Neural progenitor cell (in vitro differentiated cells): Measurements from ENCODE around the gene PBX1. TPM values are rescaled to one million over a fixed set of nuclear protein-coding genes. Genes with fewer than 3 reads are reported as not detected.

Experiments used
- DNase-seq: peaks from one replicate; pipeline ENCODE4 v3.0.0-alpha.2; 2016; ENCODE audit warnings: low spot score
- H2AFZ ChIP-seq: fragments of 200-600 bp; sonication (generic); replicated peaks from 2 replicates; pipeline ENCODE4 v1.6.1; 2016; ENCODE audit warnings: antibody characterized with exemption
- H3F3A ChIP-seq: fragments of 200-600 bp; sonication (generic); 2 replicates; pipeline ENCODE4 v1.6.1; 2016; ENCODE audit warnings: antibody characterized with exemption, low read depth
- H3K27ac ChIP-seq: fragments of 200-600 bp; sonication (generic); 2 replicates; pipeline ENCODE4 v1.5.1; 2016; ENCODE audit warnings: mild to moderate bottlenecking
- H3K27me3 ChIP-seq: fragments of 200-600 bp; sonication (generic); 2 replicates; pipeline ENCODE4 v1.6.1; 2016; ENCODE audit warnings: mild to moderate bottlenecking, moderate library complexity
- H3K36me3 ChIP-seq: fragments of 200-600 bp; sonication (generic); 2 replicates; pipeline ENCODE4 v1.5.1; 2016
- H3K4me1 ChIP-seq: fragments of 200-600 bp; sonication (generic); 2 replicates; pipeline ENCODE4 v1.6.1; 2016; ENCODE audit warnings: mixed run types
- H3K4me2 ChIP-seq: fragments of 200-600 bp; sonication (generic); 2 replicates; pipeline ENCODE4 v1.6.1; 2016
- H3K4me3 ChIP-seq: fragments of 200-600 bp; sonication (generic); 2 replicates; pipeline ENCODE4 v1.5.1; 2016
- H3K79me2 ChIP-seq: fragments of 200-600 bp; sonication (generic); 2 replicates; pipeline ENCODE4 v1.6.1; 2016; ENCODE audit warnings: low read depth
- H3K9ac ChIP-seq: fragments of 200-600 bp; sonication (generic); 2 replicates; pipeline ENCODE4 v1.6.1; 2016
- H3K9me3 ChIP-seq: fragments of 200-600 bp; sonication (generic); 2 replicates; pipeline ENCODE4 v1.5.1; 2016; ENCODE audit warnings: low read depth
- H4K20me1 ChIP-seq: fragments of 200-600 bp; sonication (generic); 2 replicates; pipeline ENCODE4 v1.6.1; 2016; ENCODE audit warnings: low read depth
- H3K27ac Mint-ChIP-seq: 3 replicates; pipeline ENCODE4 v1.8.0; 2021; ENCODE audit warnings: mixed read lengths
- H3K27me3 Mint-ChIP-seq: 2 replicates; pipeline ENCODE4 v1.8.0; 2022; ENCODE audit warnings: low read depth, mild to moderate bottlenecking, inconsistent platforms, moderate library complexity, mixed read lengths; ENCODE audit not compliant: insufficient read depth
- H3K36me3 Mint-ChIP-seq: 3 replicates; pipeline ENCODE4 v1.8.0; 2021; ENCODE audit warnings: mixed read lengths
- H3K4me1 Mint-ChIP-seq: 3 replicates; pipeline ENCODE4 v1.8.0; 2021; ENCODE audit warnings: mixed read lengths
- H3K4me3 Mint-ChIP-seq: 3 replicates; pipeline ENCODE4 v1.8.0; 2021; ENCODE audit warnings: mild to moderate bottlenecking, moderate library complexity, mixed read lengths
- H3K9me3 Mint-ChIP-seq: 3 replicates; pipeline ENCODE4 v1.8.0; 2020; ENCODE audit warnings: mixed read lengths
- CTCF ChIP-seq: fragments of 200-600 bp; sonication (generic); IDR thresholded peaks from 2 replicates; pipeline ENCODE4 v1.5.1; 2017; ENCODE audit warnings: antibody characterized with exemption, mild to moderate bottlenecking
- EZH2 ChIP-seq: fragments of 200-600 bp; sonication (generic); IDR thresholded peaks from 2 replicates; pipeline ENCODE4 v1.6.1; 2017; ENCODE audit warnings: antibody characterized with exemption, mild to moderate bottlenecking, moderate library complexity
- EZH2phosphoT487 ChIP-seq: fragments of 200-600 bp; sonication (generic); IDR thresholded peaks from 2 replicates; pipeline ENCODE4 v1.6.1; 2017; ENCODE audit warnings: antibody characterized with exemption
- total RNA-seq: library from RNA; depleted of rRNA; stranded (reverse); fragments of >200 nt; gene quantifications from 2 replicates; pipeline ENCODE4 v1.2.3, GENCODE V29; 2015; ENCODE audit warnings: low replicate concordance

PBX1 gene
- total RNA-seq, 1 donor from 2014 or later: 91.1 TPM

DNA sequence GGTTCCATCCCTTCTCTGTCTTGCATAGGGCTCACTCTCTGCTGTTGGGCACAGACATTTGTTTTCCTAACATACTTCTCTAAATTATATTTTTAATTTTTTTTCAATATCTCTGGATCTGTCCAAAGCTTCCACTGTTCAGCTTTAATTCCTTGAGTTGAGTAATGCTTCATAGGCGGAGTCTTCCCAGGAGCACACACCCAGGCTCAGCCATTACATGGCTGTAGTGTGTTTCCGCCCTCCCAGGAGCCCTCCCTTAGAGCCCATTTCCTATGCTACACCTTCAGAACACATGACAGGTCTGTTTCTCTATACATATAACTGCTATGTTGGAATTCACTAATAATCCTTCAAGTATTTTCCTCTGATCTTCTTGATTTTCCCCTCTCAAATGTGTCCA, 297.4 kb downstream of the PBX1 start:
- H3K4me2 ChIP-seq: no peak overlapping the region
- no peaks in the 10 kb centered on the region for H3K36me3 ChIP-seq
- Mint-ChIP-seq H3K27ac (no peak overlapping the region), H3K27me3 (no peaks in the 10 kb centered on the region), H3K9me3 (no peaks in the 10 kb centered on the region), H3K36me3 (peaks cover 2% of the 10 kb centered on the region), H3K4me3 (no peak overlapping the region), H3K4me1 (peaks cover 14% of the 10 kb centered on the region)
- H2AFZ ChIP-seq: no peak overlapping the region
- H3K4me1 ChIP-seq: peaks cover 18% of the 10 kb centered on the region
- no peak overlapping the region for H3K27ac ChIP-seq
- no peak overlapping the region for H3K4me3 ChIP-seq
- H3K9ac ChIP-seq: no peak overlapping the region
- no peaks in the 10 kb centered on the region for H4K20me1 ChIP-seq
- DNase-seq: no peak
- no peaks in the 10 kb centered on the region for H3K79me2 ChIP-seq
- H3K9me3 ChIP-seq: no peaks in the 10 kb centered on the region
- no peaks in the 10 kb centered on the region for H3F3A ChIP-seq
- H3K27me3 ChIP-seq: no peaks in the 10 kb centered on the region
- TF ChIP-seq CTCF (no peak), EZH2 (no peak), EZH2phosphoT487 (no peak)

- no peak for TF ChIP-seq EZH2
- no peak for TF ChIP-seq EZH2phosphoT487
- no peak for TF ChIP-seq CTCF
- Histone ChIP-seq H4K20me1 (no peaks in the 10 kb centered on the region), H3K27ac (no peak overlapping the region), H3K36me3 (no peaks in the 10 kb centered on the region), H3K27me3 (no peaks in the 10 kb centered on the region), H3F3A (no peaks in the 10 kb centered on the region), H3K4me1 (peaks cover 18% of the 10 kb centered on the region), H3K4me3 (no peak overlapping the region), H3K9me3 (no peaks in the 10 kb centered on the region), H3K79me2 (no peaks in the 10 kb centered on the region), H3K4me2 (no peak overlapping the region), H3K9ac (no peak overlapping the region), H2AFZ (no peak overlapping the region)
- H3K27ac Mint-ChIP-seq: no peak overlapping the region
- H3K9me3 Mint-ChIP-seq: no peaks in the 10 kb centered on the region
- DNase-seq: no peak
- no peak overlapping the region for H3K4me3 Mint-ChIP-seq
- H3K36me3 Mint-ChIP-seq: peaks cover 2% of the 10 kb centered on the region
- no peaks in the 10 kb centered on the region for H3K27me3 Mint-ChIP-seq
- peaks cover 14% of the 10 kb centered on the region for H3K4me1 Mint-ChIP-seq
Observed at GRCh38 chr1:164857439-164857838, 298.5 kb downstream of the PBX1 start.

- no peaks in the 10 kb centered on the region for H3K79me2 ChIP-seq
- no peaks in the 10 kb centered on the region for H3K9me3 Mint-ChIP-seq
- peaks cover 2% of the 10 kb centered on the region for H3K36me3 Mint-ChIP-seq
- TF ChIP-seq EZH2: no peak
- TF ChIP-seq EZH2phosphoT487: no peak
- H3K27me3 Mint-ChIP-seq: no peaks in the 10 kb centered on the region
- peaks cover 25% of the 10 kb centered on the region for H3K4me1 ChIP-seq
- H3K4me3 Mint-ChIP-seq: no peak overlapping the region
- no peaks in the 10 kb centered on the region for H3F3A ChIP-seq
- no peaks in the 10 kb centered on the region for H3K27me3 ChIP-seq
- H2AFZ ChIP-seq: no peak overlapping the region
- H3K9me3 ChIP-seq: no peaks in the 10 kb centered on the region
- DNase-seq: no peak
- H3K36me3 ChIP-seq: no peaks in the 10 kb centered on the region
- no peak overlapping the region for H3K4me3 ChIP-seq
- H3K27ac Mint-ChIP-seq: no peak overlapping the region
- H3K4me1 Mint-ChIP-seq: peaks cover 19% of the 10 kb centered on the region
- no peak overlapping the region for H3K4me2 ChIP-seq
- no peaks in the 10 kb centered on the region for H4K20me1 ChIP-seq
- no peak overlapping the region for H3K9ac ChIP-seq
- no peak overlapping the region for H3K27ac ChIP-seq
Observed at GRCh38 chr1:164858096-164858632, 299.2 kb downstream of the PBX1 start.

GRCh38 chr1:164861632-164862031, 302.6 kb downstream of the PBX1 start:
- Mint-ChIP-seq H3K4me1 (peaks cover 5% of the 10 kb centered on the region), H3K36me3 (no peaks in the 10 kb centered on the region), H3K27ac (no peak overlapping the region), H3K27me3 (peaks cover 3% of the 10 kb centered on the region), H3K4me3 (no peak overlapping the region), H3K9me3 (no peaks in the 10 kb centered on the region)
- no peaks in the 10 kb centered on the region for H3K9me3 ChIP-seq
- H3K4me1 ChIP-seq: peaks cover 24% of the 10 kb centered on the region
- H4K20me1 ChIP-seq: no peaks in the 10 kb centered on the region
- no peak overlapping the region for H3K27ac ChIP-seq
- no peak for DNase-seq
- H2AFZ ChIP-seq: no peak overlapping the region
- H3K27me3 ChIP-seq: no peaks in the 10 kb centered on the region
- H3K9ac ChIP-seq: no peak overlapping the region
- no peak overlapping the region for H3K4me3 ChIP-seq
- no peaks in the 10 kb centered on the region for H3K36me3 ChIP-seq
- H3K4me2 ChIP-seq: no peak overlapping the region
- no peaks in the 10 kb centered on the region for H3F3A ChIP-seq
- TF ChIP-seq EZH2 (no peak), EZH2phosphoT487 (no peak), CTCF (no peak)
- H3K79me2 ChIP-seq: no peaks in the 10 kb centered on the region
